Lower leg skin (tissue), 4 donors: ENCODE data around the gene GSE1. TPM values are rescaled to one million over a fixed set of nuclear protein-coding genes. Genes with fewer than 3 reads are reported as not detected.

Experiments used
- DNase-seq, 2 donors: peaks; one replicate each; pipeline ENCODE4 v3.0.0-alpha.2; 2019; ENCODE audit warnings: low spot score in 2 of 2
- H3K4me3 ChIP-seq: fragments of 200-600 bp; sonication (generic); 2 replicates; pipeline ENCODE4 v1.5.1; 2017; ENCODE audit warnings: mild to moderate bottlenecking, low read depth; ENCODE audit not compliant: poor library complexity, severe bottlenecking
- POLR2A ChIP-seq, 2 donors: fragments of 450-650 bp; IDR thresholded peaks; one replicate each; pipeline ENCODE4 v1.6.1; 2016 to 2017; ENCODE audit warnings: antibody characterized with exemption in 2 of 2, mild to moderate bottlenecking in 1 of 2, moderate library complexity in 1 of 2
- WGBS, 2 donors: methylation state at CpG; one replicate each; pipeline ENCODE4 v1.1.5; 2018; 5-methylcytosine and 5-hydroxymethylcytosine counted together
- intact Hi-C: fragments of 100-400 bp; cut with DNase I; formaldehyde crosslinking; loops from one replicate; pipeline ENCODE4 v1.15.0; 2023; ENCODE audit warnings: low total_unique reads
- total RNA-seq, 4 donors: library from RNA; depleted of rRNA; stranded (reverse); fragments of >200 nt; gene quantifications; one replicate each; pipeline ENCODE4 v1.1.0, GENCODE V29; 2016
- TF ChIP-seq, protein P1 (sequence below), 3 donors: fragments of 450-650 bp; IDR thresholded peaks; one replicate each; pipeline ENCODE4 v1.5.1; 2016; ENCODE audit warnings: antibody characterized with exemption in 3 of 3, mild to moderate bottlenecking in 3 of 3, moderate library complexity in 2 of 3

Gene GSE1
- total RNA-seq, 4 donors from 2014 or later, result 62.9 to 113 (median 69.9) TPM

DNA sequence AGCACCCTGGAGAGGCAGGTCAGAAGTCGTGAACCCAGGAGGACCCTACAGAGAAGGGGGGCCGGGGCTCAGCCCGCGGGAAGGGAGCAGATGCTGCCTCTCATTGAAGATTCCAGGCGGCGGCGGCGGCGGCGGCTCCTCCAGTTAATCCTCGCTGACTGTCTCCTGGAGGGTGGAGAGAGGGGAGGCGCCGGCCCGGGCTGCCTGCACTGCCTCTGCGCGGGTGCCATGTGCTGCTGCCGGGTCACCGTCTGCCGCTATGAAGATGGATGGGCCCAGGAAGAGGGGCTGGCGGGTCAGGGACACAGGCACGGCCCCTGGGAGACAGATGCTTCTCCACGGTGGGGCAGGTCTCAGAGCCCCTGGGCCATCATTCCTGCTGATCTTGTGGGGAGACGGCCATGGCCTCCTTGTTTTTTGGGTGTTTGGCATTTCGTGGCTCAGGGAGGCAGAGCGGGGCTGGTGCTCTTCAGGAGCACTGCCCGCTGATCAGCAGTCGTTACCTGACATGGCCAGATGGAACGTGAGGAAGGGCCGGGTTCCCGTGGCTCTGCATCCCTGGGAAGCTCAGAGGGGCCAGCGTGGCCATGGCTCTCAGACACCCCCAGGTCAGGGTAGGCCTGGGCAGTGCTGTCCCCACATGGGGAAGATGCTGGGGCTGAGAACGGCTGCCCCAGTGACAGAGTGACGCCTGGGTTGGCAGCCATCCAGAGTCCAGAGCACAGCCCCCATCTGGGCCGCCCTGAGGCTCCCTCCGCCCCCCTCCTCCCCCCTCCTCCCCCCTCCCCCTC lies 39.5 kb downstream of the GSE1 start:
- intact Hi-C loops, result no loop called here
- no peak for DNase-seq

DNA sequence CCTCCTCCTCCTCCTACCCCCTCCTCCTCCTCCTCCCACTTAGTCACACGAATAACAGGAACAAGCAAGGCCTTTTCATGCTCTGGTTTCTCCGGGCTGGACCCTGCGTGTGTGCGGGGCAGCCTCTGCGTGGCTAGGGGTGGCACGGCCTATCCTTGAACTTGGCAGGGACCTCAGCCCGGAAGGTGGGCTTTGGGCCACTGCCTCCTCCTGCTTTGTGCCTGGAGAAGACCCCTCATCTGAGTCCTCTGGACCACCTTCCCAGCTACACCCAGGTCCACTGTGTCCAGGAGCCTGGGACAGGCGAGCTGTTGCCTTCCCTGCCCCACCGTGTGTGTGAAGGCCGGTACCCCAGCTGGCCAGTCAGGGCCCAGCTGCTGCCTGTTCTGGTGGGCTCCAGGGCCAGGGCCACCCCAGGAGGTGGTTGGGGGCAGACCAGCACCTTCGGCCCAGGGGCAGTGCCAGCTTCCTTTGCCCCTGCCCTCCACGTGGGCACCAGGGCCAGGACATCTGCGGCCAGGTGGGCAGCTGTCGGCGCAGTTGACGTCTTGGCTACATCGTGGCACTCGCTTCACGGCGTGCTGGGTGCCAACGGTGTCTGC lies 40.3 kb downstream of the GSE1 start:
- 79 to 100% methylated on average over 5 to 20 of the region's 21 CpGs for WGBS, 2 donors
- TF ChIP-seq, protein P1, sequence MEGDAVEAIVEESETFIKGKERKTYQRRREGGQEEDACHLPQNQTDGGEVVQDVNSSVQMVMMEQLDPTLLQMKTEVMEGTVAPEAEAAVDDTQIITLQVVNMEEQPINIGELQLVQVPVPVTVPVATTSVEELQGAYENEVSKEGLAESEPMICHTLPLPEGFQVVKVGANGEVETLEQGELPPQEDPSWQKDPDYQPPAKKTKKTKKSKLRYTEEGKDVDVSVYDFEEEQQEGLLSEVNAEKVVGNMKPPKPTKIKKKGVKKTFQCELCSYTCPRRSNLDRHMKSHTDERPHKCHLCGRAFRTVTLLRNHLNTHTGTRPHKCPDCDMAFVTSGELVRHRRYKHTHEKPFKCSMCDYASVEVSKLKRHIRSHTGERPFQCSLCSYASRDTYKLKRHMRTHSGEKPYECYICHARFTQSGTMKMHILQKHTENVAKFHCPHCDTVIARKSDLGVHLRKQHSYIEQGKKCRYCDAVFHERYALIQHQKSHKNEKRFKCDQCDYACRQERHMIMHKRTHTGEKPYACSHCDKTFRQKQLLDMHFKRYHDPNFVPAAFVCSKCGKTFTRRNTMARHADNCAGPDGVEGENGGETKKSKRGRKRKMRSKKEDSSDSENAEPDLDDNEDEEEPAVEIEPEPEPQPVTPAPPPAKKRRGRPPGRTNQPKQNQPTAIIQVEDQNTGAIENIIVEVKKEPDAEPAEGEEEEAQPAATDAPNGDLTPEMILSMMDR (IDR thresholded peaks at IDR 0.05), result no peak
- no peak for TF ChIP-seq POLR2A (IDR thresholded peaks at IDR 0.05)
- H3K4me3 ChIP-seq, result no peak overlapping the region
- intact Hi-C loops, result no loop called here
- no peak for DNase-seq

More for the DNA sequence above, 39.5 kb downstream of the GSE1 start:
- no peak overlapping the region for H3K4me3 ChIP-seq
- no peak for TF ChIP-seq POLR2A (IDR thresholded peaks at IDR 0.05)
- TF ChIP-seq, protein P1 (IDR thresholded peaks at IDR 0.05), result no peak
- 31 to 45% methylated on average over 22 to 32 of the region's 35 CpGs for WGBS, 2 donors

DNA sequence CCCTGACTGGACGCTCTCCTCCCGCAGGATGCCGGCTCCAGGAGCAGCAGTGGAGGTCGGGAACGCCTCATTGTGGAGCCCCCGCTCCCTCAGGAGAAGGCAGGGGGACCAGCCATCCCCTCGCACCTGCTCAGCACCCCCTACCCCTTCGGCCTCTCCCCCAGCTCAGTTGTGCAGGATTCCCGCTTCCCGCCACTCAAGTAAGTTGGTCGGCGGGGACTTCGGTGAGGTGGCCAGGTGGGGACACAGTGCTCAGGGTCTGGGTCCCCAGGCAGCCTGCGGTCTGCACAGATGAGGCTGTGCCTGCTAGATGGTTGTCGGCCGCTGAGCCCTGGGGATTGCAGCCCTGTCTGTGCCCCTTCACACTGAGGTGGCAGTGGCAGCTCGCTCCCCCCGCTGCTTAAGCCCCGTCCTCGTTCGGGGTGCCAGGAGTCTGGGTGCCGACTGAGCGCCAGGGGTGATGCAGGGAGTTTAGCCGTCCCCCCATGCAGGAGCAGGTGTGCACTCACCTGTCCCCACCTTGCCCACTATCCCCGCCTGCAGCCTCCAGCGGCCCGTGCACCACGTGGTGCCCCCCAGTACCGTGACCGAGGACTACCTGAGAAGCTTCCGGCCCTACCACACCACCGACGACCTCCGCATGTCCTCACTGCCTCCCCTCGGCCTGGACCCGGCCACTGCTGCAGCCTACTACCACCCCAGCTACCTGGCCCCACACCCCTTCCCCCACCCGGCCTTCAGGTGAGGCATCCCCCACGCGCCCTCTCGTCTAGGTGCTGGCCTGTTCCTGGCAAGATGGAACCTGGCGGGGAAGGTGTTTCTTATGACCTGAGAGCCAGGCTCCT lies 41.4 kb downstream of the GSE1 start:
- 91 to 94% methylated on average over 40 to 41 of the region's 41 CpGs for WGBS, 2 donors
- no peak for TF ChIP-seq POLR2A (IDR thresholded peaks at IDR 0.05)
- TF ChIP-seq, protein P1 (IDR thresholded peaks at IDR 0.05), result no peak
- DNase-seq, result no peak
- intact Hi-C loops, result no loop called here
- no peak overlapping the region for H3K4me3 ChIP-seq

DNA sequence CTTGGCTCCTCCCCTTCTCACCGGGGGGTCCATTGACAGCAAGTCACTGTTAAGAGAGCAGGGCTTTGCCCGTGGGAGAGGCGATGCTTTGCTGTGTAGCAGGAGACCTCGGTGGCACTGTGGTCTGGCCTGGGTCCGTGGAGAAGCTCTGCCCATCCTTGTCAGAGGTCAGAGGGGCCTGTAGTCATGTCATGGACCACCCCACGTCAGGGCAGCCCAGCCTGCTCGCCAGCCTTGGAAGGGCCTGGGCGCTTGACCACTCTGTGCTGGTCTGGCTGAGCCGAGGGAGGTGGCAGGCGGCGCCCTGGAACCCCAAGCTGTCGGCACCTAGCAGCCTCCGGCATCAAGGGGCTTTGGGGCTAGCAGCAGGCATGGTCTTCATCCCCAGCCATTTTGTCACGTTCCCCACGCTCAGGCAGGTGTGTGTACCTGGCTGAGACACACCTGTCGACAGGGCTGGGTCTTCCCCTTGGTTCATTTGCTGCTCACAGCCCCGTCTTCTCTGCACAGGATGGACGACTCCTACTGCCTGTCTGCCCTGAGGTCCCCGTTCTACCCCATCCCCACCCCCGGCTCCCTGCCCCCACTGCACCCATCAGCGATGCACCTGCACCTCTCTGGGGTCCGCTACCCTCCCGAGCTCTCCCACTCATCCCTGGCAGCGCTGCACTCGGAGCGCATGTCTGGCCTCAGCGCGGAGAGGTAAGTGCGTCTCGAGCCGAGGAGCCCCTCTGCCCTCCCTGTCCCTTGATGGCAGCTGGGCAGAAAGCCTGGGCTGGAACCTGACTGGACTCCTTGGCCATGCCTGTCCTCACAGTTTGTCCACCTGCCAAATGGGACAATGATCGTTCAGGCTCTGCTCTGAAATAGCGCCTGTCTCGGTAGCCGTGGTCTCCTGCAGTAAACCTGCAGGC lies 42.4 kb downstream of the GSE1 start:
- DNase-seq, result no peak
- intact Hi-C loops, result no loop called here
- 92 to 95% methylated on average over 34 to 35 of the region's 35 CpGs for WGBS, 2 donors
- TF ChIP-seq POLR2A (IDR thresholded peaks at IDR 0.05), result no peak
- TF ChIP-seq, protein P1 (IDR thresholded peaks at IDR 0.05), result no peak
- H3K4me3 ChIP-seq, result no peak overlapping the region
